HUDEP-2 (cell line): Measurements from ENCODE around the gene GJD4.
A peak's percentile ranks its signal among the peaks of the same experiment; 100 is the strongest.

Experiments
- DNase-seq, 76 experiments: peaks; one replicate each; lab custom pipeline; 2025; ENCODE audit not compliant: unreplicated experiment in 76 of 76; lab: John Stamatoyannopoulos, UW

Gene GJD4

DNA sequence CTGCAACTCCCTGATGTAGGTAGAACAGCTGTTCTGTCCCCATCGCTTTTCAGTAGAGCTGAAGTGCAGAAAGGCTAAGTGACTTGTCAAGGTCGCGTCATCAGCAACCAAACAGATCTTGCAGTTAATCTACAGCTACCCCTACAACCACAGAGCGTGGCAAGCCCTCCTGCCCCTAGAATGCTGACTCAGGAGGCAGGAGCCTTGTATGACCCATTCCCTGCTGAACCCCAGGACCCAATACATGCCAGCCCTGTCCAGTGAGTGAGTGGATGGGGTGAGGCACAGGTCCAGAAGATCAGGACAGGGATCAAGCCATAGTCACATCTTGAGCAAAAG lies 26.6 kb upstream of the GJD4 start:
- no peak for DNase-seq

DNA sequence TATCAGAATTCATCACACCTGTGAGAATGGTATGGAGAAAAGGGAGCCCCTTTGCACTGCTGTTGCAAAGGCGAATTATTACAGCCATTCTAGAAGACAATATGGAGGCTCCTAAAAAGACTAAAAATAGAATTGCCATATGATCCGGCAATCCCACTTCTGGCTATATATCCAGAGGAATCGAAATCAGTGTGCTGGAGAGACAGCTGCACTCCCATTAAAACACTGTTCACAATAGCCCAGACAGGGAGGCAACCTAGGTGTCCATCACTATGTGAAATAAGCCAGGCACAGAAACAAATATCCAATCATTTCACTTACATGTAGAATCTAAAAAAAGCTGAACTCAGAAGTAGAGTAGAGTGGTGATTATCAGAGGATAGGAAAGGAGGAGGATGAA lies 26.0 kb upstream of the GJD4 start:
- no peak for DNase-seq

DNA sequence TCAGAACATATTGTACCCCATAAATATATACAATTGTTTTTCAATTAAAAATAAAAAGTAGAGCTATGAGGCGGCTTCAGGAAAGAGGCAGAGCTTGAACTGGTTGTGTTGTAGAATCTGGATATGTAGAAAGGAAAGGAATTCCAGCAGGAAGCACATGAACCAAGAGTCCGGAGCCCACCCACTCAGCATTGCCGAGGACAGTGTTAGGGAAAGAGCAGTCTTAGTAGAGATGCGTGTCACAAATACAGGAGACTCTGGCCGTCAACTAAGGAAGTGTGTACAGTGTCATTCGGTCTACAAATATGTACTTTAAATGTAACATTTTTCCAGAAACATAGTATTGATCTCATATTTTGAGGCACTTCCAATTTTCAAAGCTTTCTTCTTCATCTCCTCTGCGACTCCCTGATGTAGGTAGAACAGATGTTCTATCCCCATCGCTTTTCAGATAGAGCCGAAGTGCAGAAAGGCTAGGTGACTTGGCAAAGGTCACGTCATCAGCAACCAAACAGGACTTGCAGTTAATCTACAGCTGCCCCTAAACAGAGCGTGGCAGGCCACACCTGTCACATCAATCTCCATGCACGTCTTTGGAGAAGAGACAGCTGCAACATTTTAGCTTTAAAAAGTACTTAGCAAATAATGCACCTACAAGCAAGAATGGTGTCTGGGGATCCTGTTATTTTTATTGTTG lies 25.3 kb upstream of the GJD4 start:
- no peak for DNase-seq

DNA sequence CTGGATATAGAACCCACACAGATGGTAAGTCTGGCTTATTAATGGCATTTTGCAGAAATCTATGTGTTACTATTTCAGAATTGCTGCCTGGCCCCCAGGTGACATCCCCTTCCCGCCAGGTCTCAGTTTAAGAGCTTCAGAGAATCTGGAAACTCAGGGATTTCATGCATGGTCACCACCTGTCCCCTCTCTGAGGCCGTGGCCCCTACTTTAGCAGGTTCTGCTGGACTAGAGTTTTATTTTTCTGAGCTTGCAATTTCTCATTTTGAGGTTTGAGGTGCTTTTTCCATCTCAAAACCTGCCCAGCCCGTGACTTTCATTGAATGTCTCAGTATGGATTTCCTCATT lies 24.7 kb upstream of the GJD4 start:
- no peak for DNase-seq

DNA sequence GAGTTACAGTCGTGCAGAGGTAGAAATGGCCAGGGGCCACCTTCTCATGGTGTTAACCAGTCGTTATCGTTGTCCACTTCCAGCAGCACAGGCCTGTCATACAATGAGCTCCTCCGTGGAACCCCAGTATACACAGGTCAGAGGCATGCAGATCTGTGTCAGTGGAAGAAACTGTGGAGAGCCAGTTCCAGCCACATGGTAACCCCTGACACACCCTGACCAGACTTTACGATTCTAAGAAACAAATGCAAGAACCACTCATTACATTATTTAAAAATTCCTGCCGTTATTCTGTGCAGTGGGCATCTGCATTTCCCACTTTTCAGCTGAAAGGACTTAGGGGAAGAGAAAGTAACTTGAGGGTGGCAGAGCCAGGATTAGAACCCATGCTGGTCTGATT lies 23.5 kb upstream of the GJD4 start:
- DNase-seq, result no peak

DNA sequence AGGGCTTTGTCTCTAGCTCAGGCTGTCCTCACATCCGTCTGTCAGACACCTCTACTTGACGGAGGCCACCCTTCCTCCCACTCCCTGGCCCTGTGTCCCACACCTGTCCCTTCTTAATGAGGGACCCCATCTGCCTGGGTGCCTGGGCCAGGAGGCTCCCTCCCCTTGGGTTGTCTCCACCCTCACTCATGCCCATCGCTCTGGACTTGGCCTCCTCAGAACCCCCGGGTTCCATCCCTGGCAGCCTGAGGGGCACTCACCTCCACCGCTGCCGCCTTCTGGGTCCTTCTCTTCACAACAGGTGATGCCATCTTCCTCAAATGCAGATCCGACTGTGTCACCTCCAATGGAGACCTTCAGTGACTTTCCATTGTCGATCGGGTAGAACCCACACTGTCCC lies 20.2 kb upstream of the GJD4 start:
- DNase-seq, result no peak

DNA sequence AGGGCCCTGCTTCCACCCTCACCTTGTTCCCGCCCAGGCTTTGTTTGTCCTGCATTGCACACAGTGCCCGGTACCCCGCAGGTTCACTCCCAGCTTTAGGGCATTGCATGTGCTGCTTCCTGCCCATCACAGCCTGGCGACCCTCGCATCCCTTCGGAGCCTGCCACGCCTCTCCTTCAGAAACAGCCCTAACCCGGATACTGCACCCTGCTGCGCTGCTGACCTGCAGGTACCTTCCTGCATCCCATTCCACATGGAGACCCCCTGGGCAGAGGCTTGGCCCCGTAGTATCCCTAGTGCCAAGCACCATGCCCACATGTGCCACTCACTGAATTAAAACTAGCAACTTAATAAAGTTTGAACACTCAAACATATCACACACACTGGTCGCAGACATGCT lies 19.8 kb upstream of the GJD4 start:
- DNase-seq, result no peak

DNA sequence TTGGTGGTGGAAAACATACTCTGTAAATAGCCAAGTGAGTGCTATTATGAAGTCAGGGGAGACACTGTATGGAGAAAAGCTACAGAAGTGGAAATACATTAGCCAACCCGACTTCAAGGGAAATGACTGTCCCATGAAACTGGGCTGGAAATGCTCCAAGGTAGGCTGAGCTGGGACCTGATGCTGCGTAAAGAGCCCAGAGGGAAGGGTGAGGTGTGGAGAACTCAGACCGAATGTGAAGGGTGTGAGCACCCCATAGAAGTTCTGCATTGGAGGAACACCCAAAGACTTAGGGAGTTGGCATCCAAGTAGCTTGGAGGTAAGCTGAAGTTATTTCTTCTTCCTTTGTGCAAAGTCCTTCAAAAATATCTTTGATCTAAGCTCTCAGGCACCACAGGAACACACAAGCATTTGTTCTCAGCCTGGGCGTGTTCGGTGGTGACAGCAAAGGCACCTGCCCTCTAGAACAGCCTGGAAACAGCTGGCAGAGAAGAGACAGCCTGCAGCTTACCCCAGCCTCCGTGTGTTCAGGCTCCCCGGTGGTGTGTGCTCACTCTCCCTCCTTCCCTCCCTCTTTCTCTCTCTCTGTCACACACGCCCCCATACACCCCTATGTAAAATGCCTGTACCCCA lies 19.1 kb upstream of the GJD4 start:
- no peak for DNase-seq

DNA sequence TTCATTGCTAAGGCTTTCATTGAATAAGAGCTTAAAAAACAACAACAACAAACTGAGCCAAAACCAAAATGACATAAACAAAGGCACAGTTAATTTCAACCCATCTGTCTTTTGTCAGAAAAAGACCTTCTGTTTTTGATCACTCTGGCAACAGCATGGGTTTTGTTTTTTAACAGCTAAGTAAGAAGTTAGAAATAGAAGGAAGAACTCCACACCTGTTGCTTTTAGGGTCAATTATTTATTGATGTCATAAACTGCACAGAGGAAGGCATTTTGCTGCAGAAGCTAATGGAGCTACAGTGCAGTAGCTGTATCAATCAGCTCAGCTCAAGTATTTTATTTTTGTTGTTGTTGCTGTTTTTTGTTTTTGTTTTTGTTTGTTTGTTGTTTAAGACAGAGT lies 16.3 kb upstream of the GJD4 start:
- DNase-seq, result no peak

DNA sequence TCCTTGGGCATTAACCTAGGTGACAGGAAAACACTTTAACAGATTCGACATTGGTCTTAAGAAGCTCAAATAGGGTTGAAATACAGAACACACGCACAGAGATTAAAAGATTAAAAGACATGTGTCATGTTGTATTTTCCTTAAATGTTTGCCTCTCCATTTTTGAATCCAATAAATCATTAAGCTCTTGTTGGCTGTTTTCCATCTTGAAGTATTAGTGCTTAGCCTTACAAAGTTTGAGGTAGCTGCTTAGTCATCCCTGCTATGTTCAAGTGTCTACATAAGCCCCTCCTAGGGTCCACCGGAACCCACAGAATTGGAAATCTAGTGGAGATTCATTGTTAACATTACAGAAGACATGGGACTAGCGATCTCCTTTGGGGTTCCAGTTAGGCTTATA lies 12.7 kb upstream of the GJD4 start:
- no peak for DNase-seq

DNA sequence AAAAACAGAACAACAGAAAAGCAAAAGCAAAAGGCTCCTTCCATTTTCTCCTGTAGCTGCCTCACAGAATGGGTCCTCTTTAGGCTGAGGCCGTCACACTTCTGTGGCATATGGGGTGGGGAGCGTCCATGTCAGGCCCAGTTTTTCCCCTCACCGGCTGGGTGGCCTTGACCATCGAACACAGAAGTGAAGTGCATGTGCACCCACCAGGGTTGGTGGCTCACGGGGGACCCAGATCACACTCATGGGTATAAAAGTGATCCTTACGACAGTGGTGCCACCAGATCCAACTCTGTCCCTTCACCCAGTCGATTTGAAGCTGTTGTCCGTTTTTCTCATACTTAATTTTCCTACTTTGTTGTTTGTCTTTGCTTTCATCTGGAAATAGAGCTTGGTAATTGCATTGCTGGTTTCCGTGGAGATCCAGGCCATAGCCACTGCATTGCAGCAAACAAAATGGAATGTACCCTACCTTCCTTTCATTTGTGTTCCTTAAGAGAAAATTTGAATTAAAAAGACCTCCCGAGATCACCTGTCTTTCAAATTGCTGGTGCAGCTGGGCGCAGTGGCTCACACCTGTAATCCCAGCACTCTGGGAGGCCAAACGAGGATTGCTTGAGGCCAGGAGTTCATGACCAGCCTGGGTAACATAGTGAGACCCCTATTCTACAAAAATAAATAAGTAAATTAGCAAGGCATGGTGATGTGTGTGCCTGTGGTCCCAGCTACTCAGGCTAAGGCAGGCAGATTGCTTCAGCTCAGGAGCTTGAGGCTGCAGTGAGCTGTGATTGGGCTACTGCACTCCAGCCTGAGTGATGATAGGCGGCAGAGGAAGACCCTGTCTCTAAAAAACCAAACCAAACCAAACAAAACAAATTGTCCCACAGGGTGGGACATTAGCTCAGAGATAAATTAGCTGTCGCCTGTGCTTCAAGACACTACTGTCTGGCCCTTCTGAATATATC lies 10.7 kb upstream of the GJD4 start:
- DNase-seq, result no peak

DNA sequence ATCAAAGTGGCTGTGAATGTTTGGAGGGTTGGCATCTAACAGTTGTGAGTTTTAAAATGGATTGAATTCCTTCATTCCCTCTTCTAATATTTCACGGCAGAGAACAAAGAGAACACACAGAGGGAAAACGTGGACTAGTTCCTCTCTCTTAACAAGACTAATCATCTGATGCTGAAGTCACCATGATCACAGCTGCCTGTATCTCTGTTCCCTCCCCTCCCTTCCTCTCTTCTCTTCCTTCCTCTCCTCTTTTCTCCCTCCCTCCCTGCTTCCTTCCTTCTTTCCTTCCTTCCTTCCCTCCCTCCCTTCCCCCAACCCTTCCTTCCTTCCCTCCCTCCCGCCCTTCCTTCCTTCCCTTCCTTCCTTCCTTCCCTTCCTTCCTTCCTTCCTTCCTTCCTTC lies 10.0 kb upstream of the GJD4 start:
- no peak for DNase-seq

DNA sequence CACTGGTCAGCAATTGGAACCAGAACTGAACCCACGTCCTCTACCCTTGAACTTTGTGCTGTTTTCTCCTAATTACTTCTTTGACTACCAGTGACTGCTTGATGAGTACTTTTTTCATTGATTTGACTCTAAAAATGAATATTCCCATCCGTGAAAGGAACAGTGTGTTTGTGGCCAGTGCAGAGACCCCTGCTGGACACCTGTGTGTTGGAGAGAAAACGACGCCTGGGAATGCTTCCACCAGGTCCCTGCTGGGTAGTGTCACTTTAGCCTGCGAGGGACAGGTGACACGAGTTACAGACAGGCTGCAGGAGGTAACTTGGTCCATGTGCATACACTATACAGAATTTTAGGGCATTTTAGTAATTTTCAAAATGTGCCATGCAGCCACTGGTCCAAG lies 6.8 kb upstream of the GJD4 start:
- DNase-seq, result no peak

DNA sequence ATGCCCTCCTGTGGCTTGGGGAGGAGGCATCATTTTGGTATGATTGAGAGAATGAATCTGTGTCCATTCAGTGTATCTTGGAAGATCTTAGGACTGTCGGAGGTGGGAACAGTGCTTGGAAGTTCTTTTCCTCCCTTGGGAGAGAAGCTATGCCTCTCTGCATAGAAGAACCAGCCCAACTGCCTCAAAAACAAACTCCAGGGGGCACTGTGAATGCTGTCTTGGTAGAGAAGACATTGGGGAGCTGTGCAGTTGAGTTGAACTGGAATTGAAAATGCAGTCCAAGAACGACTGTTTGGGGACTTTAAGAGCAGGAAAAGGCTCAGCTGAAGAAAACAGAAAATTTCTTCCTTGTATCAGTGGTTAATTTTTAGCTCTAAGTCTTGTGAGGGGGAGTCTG lies 4.9 kb upstream of the GJD4 start:
- DNase-seq, result peak in 1 of 76 experiments; percentile 1

DNA sequence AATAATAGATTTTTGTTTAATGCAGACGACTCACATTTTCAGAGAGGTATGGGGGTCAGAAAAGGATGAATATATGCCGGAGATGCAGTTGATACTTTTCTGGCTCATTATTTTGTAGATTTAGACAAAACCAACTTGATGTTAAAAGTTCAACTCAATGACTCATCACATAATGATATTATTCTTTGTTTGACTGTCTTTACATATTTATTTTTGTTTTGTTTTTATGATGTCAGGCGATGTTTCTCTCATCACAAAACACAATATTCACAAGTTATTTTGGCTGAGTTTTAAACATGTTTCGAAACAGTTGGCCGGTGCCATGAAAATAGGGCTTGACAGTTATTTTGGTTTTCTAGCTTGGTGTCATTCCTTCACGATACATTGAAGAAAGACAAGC lies 1.3 kb downstream of the GJD4 start:
- no peak for DNase-seq

DNA sequence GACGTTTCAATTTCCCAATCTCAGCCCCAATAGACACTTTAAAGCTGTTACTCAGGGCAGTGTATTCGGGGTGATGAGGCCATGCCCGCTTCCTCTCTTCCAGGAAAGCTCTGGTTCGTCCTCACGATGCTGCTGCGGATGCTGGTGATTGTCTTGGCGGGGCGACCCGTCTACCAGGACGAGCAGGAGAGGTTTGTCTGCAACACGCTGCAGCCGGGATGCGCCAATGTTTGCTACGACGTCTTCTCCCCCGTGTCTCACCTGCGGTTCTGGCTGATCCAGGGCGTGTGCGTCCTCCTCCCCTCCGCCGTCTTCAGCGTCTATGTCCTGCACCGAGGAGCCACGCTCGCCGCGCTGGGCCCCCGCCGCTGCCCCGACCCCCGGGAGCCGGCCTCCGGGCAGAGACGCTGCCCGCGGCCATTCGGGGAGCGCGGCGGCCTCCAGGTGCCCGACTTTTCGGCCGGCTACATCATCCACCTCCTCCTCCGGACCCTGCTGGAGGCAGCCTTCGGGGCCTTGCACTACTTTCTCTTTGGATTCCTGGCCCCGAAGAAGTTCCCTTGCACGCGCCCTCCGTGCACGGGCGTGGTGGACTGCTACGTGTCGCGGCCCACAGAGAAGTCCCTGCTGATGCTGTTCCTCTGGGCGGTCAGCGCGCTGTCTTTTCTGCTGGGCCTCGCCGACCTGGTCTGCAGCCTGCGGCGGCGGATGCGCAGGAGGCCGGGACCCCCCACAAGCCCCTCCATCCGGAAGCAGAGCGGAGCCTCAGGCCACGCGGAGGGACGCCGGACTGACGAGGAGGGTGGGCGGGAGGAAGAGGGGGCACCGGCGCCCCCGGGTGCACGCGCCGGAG lies 2.6 kb downstream of the GJD4 start:
- DNase-seq, result no peak

DNA sequence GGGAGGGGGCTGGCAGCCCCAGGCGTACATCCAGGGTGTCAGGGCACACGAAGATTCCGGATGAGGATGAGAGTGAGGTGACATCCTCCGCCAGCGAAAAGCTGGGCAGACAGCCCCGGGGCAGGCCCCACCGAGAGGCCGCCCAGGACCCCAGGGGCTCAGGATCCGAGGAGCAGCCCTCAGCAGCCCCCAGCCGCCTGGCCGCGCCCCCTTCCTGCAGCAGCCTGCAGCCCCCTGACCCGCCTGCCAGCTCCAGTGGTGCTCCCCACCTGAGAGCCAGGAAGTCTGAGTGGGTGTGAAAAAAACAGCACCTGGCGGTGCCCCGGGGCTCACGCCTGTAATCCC lies 3.2 kb downstream of the GJD4 start:
- no peak for DNase-seq

DNA sequence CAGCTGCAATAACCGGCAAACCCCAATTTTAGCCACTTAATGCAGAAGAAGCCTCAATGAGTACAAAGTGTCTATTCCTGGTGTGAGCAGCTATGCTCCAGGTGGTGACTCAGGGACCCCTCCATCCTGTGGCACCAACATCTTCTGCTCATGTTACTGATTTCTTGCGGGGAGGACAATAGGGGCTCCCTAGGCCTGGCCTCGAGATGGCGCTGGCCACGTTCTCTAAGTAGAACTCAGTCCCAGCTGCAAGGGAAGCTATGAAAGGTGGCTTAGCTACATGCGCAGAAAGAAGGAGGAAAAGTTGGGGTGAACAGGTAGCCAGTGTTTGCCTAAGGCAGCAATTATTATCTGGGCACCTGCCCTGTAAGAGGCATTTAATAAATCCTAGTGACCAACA lies 6.6 kb downstream of the GJD4 start:
- no peak for DNase-seq

DNA sequence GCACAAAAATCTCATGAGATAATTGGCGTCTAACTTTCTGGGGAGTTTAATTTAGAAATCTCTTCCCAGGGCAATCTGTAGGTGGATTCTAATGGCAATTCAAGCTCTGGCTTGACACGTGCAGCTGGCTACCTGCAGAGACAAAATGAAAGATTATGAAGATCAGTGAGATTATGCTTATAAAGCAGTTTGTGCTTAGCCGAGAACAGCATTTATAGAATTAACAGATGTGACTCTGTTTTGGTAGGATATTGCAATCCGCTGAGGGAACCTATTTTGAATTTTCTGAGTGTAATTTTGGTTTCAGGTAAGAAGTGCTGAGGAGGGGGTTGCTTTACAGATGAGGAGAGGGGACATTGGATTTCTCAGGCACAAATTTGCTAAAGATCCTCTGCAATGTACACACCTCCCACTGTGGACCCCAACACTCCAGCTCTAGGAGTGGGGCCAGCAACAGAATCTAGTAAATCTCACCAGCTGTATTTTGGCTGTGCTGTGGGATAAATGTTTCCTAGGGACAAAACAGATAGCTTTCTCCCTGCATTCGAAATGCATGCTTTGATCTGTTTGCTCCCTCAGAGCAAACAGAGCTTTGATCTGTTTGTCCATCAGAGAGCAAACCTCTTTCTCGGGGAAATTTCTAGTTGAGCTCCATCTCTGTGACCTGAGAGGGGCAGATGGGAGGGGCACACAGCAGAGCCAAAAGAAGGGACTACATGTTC lies 7.4 kb downstream of the GJD4 start:
- no peak for DNase-seq

DNA sequence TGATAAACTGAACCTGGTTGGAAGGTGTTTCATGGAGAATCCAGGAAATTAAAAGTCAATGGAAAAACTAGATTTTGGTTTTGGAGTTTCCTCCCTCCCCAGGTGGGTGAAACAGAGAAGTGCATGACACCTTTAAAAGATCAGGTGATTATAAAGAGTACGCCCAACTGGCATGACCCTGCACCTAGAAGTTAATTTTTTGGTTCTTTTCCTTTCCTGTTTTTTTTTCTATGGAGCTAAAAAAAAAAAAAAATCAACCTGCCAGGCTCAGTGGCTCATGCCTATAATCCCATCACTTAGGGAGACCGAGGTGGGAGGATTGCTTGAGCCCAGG lies 7.9 kb downstream of the GJD4 start:
- no peak for DNase-seq
